Activated T-cell treated with anti-CD3 and anti-CD28 coated beads, Interleukin-2, amount 50 U/mL, for 72 hours (primary cell): Measurements from ENCODE around the gene TNS3. TPM values are rescaled to one million over a fixed set of nuclear protein-coding genes. Genes with fewer than 3 reads are reported as not detected.

Source experiments
- ATAC-seq, 2 donors: fragments of 150-1000 bp; cut with Tn5 transposase; replicated peaks in 1 of 2; 2 replicates each; pipeline ENCODE4 v1.10.0; 2021; ENCODE audit warnings: moderate library complexity in 2 of 2, mild to moderate bottlenecking in 1 of 2
- DNase-seq, 2 donors: peaks; one replicate each; pipeline ENCODE4 v3.0.0; 2021 to 2022; ENCODE audit warnings: mixed read lengths in 1 of 2
- H3K27ac Mint-ChIP-seq: one replicate; pipeline ENCODE4 v1.8.0; 2022; ENCODE audit warnings: mild to moderate bottlenecking, moderate library complexity, mixed read lengths
- H3K27me3 Mint-ChIP-seq: one replicate; pipeline ENCODE4 v1.8.0; 2022; ENCODE audit warnings: low read depth, mixed read lengths
- H3K36me3 Mint-ChIP-seq, 2 donors: one replicate each; pipeline ENCODE4 v1.8.0; 2022; ENCODE audit warnings: mixed read lengths in 2 of 2, mild to moderate bottlenecking in 1 of 2; ENCODE audit not compliant: insufficient read depth in 2 of 2
- H3K4me1 Mint-ChIP-seq: one replicate; pipeline ENCODE4 v1.8.0; 2022; ENCODE audit warnings: low read depth, mixed read lengths
- H3K4me3 Mint-ChIP-seq, 2 donors: one replicate each; pipeline ENCODE4 v1.8.0; 2022; ENCODE audit warnings: mild to moderate bottlenecking in 2 of 2, mixed read lengths in 2 of 2, moderate library complexity in 2 of 2
- H3K9me3 Mint-ChIP-seq, 2 donors: one replicate each; pipeline ENCODE4 v1.8.0; 2022; ENCODE audit warnings: mixed read lengths in 2 of 2
- total RNA-seq, 2 donors: library from RNA; stranded (reverse); gene quantifications; one replicate each; pipeline ENCODE4 v1.2.3, GENCODE V29; 2022

The TNS3 gene
- total RNA-seq: 1 to 10 TPM in 1 of 2 donors, under 1 TPM in 1; 0.29 to 1.2 TPM

GRCh38 chr7:47581804-47582763 is at the start of gene TNS3:
TNS3 (minus strand) TSS chr7:47582111; CDS start chr7:47439636, 142,475 bp downstream.
- Mint-ChIP-seq H3K36me3 (no peaks in the 10 kb centered on the region), H3K27me3 (peaks cover 24% of the 10 kb centered on the region), H3K9me3 (no peaks in the 10 kb centered on the region), H3K4me1 (peaks cover 8% of the 10 kb centered on the region), H3K4me3 (peak within 1 kb of the TSS in 1 of 2 donors; percentile 27), H3K27ac (no peak within 1 kb of the TSS)
- ATAC-seq (no peak), DNase-seq (no peak)

GRCh38 chr7:47631711-47632110 is 49.8 kb upstream of the TNS3 start:
- H3K36me3 Mint-ChIP-seq: no peaks in the 10 kb centered on the region
- no peaks in the 10 kb centered on the region for H3K9me3 Mint-ChIP-seq
- H3K4me1 Mint-ChIP-seq: no peaks in the 10 kb centered on the region
- H3K4me3 Mint-ChIP-seq: no peak overlapping the region
- H3K27ac Mint-ChIP-seq: no peak overlapping the region
- DNase-seq (no peak), ATAC-seq (no peak)
- no peaks in the 10 kb centered on the region for H3K27me3 Mint-ChIP-seq

- Mint-ChIP-seq H3K9me3 (no peaks in the 10 kb centered on the region), H3K27me3 (no peaks in the 10 kb centered on the region), H3K36me3 (no peaks in the 10 kb centered on the region), H3K4me1 (no peaks in the 10 kb centered on the region), H3K27ac (no peak overlapping the region), H3K4me3 (no peak overlapping the region)
- DNase-seq: no peak
- ATAC-seq: no peak
Measured at GRCh38 chr7:47627580-47628283, 45.8 kb upstream of the TNS3 start.

GRCh38 chr7:47625861-47626715 is 44.2 kb upstream of the TNS3 start:
- H3K9me3 Mint-ChIP-seq: no peaks in the 10 kb centered on the region
- no peaks in the 10 kb centered on the region for H3K36me3 Mint-ChIP-seq
- no peaks in the 10 kb centered on the region for H3K4me1 Mint-ChIP-seq
- H3K27ac Mint-ChIP-seq: no peak overlapping the region
- no peak for ATAC-seq
- no peaks in the 10 kb centered on the region for H3K27me3 Mint-ChIP-seq
- DNase-seq: no peak
- H3K4me3 Mint-ChIP-seq: no peak overlapping the region

GRCh38 chr7:47624689-47625088 is 42.8 kb upstream of the TNS3 start:
- ATAC-seq (no peak), DNase-seq (no peak)
- H3K27me3 Mint-ChIP-seq: no peaks in the 10 kb centered on the region
- no peaks in the 10 kb centered on the region for H3K36me3 Mint-ChIP-seq
- H3K4me3 Mint-ChIP-seq: no peak overlapping the region
- no peaks in the 10 kb centered on the region for H3K4me1 Mint-ChIP-seq
- no peaks in the 10 kb centered on the region for H3K9me3 Mint-ChIP-seq
- no peak overlapping the region for H3K27ac Mint-ChIP-seq

- DNase-seq: no peak
- Mint-ChIP-seq H3K27ac (no peak overlapping the region), H3K9me3 (no peaks in the 10 kb centered on the region), H3K36me3 (no peaks in the 10 kb centered on the region), H3K27me3 (no peaks in the 10 kb centered on the region), H3K4me1 (no peaks in the 10 kb centered on the region), H3K4me3 (no peak overlapping the region)
- ATAC-seq: no peak
Measured at GRCh38 chr7:47622946-47623640, 41.2 kb upstream of the TNS3 start.

- Mint-ChIP-seq H3K27ac (no peak overlapping the region), H3K4me1 (no peaks in the 10 kb centered on the region), H3K36me3 (no peaks in the 10 kb centered on the region), H3K4me3 (no peak overlapping the region), H3K9me3 (no peaks in the 10 kb centered on the region), H3K27me3 (no peaks in the 10 kb centered on the region)
- DNase-seq (no peak), ATAC-seq (no peak)
Measured at GRCh38 chr7:47622586-47622945, 40.7 kb upstream of the TNS3 start.

GRCh38 chr7:47621979-47622561 is 40.2 kb upstream of the TNS3 start:
- Mint-ChIP-seq H3K36me3 (no peaks in the 10 kb centered on the region), H3K27ac (no peak overlapping the region), H3K4me1 (no peaks in the 10 kb centered on the region)

GRCh38 chr7:47621347-47621746 is 39.4 kb upstream of the TNS3 start:
- H3K9me3 Mint-ChIP-seq: no peaks in the 10 kb centered on the region
- no peaks in the 10 kb centered on the region for H3K36me3 Mint-ChIP-seq
- H3K27ac Mint-ChIP-seq: no peak overlapping the region
- H3K4me1 Mint-ChIP-seq: no peaks in the 10 kb centered on the region
- ATAC-seq: no peak
- no peak for DNase-seq
- no peak overlapping the region for H3K4me3 Mint-ChIP-seq
- H3K27me3 Mint-ChIP-seq: no peaks in the 10 kb centered on the region

More at GRCh38 chr7:47621979-47622561, 40.2 kb upstream of the TNS3 start:
- Mint-ChIP-seq H3K27me3 (no peaks in the 10 kb centered on the region), H3K9me3 (no peaks in the 10 kb centered on the region), H3K4me3 (no peak overlapping the region)
- no peak for ATAC-seq
- DNase-seq: no peak

- Mint-ChIP-seq H3K27me3 (no peaks in the 10 kb centered on the region), H3K4me1 (no peaks in the 10 kb centered on the region), H3K9me3 (no peaks in the 10 kb centered on the region), H3K4me3 (no peak overlapping the region), H3K27ac (no peak overlapping the region), H3K36me3 (no peaks in the 10 kb centered on the region)
- ATAC-seq (no peak), DNase-seq (no peak)
Measured at GRCh38 chr7:47619806-47620205, 37.9 kb upstream of the TNS3 start.

GRCh38 chr7:47617131-47617530 is 35.2 kb upstream of the TNS3 start:
- no peak for DNase-seq
- Mint-ChIP-seq H3K27me3 (no peaks in the 10 kb centered on the region), H3K27ac (no peak overlapping the region), H3K36me3 (no peaks in the 10 kb centered on the region), H3K4me3 (no peak overlapping the region), H3K9me3 (no peaks in the 10 kb centered on the region), H3K4me1 (no peaks in the 10 kb centered on the region)
- ATAC-seq: no peak

GRCh38 chr7:47614450-47614849 is 32.5 kb upstream of the TNS3 start:
- Mint-ChIP-seq H3K27me3 (no peaks in the 10 kb centered on the region), H3K4me3 (no peak overlapping the region)
- ATAC-seq: no peak

More at GRCh38 chr7:47614450-47614849, 32.5 kb upstream of the TNS3 start:
- Mint-ChIP-seq H3K9me3 (no peaks in the 10 kb centered on the region), H3K27ac (no peak overlapping the region), H3K4me1 (no peaks in the 10 kb centered on the region), H3K36me3 (no peaks in the 10 kb centered on the region)
- DNase-seq: no peak
